ENCODE results near the gene LDAH.
A peak's percentile ranks its signal among the peaks of the same experiment; 100 is the strongest.

LDAH gene

DNA sequence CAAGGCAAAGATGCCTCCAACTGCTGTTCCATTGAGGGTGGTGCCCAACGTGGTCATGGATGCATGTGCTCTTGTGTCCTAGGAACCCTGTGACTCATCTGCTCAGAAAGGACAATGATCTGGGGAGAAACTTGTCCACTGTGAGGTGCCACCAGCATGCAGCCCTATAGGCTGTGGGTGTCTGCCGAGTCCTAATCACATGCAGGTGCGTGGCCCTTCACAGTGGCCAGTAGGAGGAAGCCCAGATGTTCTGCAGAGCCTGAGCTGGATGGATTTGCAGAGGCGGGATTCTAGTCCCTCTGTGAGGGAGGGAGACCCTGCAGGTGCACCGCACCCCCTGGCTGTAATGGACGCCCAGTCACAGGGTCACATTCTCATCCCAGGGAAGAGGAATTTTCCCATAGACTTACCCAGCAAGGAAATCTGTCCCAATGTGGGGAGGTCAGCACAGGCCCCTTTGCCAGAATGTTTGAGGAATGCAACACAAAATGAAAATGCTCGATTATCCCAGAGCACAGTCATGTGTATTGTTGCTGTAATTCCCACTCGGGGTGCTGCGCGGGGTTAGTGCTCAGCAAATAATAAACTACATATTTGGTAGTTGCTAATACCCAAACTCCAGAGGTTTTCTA, 142.0 kb downstream of the LDAH start:
- no peak for DNase-seq (ENCODE audit: low spot score)

DNA sequence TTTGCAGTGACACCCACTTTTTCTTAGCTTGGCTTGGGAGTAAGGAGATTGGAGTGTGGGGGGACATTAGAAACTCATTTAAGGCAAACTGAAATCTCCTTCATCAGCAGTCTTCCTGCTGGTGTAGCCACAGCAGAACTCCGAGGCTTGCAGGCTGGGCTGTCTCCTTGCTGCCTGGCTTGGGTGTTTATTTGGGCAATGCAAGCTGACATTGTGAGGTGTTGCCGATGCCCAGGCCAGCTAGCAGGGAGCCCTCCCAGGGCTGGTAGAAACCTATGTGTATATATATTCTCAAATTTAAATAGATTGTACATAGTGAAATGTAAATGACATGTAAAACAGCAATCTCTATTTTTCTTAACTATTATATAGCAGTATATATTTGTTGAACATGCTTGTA, 144.1 kb downstream of the LDAH start:
- no peak for DNase-seq (ENCODE audit: low spot score)

DNA sequence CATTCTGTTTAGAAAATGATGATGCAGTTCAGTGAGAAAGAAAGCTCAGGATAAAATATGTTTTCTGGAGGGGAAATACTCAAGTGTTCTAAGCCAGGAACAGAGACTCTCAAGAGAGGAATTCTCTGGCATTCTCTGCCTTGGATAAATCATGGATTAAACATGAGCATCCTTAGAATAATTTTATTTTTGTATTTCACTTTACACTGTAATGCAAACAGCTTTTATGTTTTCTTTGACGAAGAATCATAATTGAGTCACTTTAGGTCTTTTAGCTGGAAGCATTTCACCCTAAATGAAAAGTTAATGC, 144.9 kb downstream of the LDAH start:
- DNase-seq (ENCODE audit: low spot score), result no peak

DNA sequence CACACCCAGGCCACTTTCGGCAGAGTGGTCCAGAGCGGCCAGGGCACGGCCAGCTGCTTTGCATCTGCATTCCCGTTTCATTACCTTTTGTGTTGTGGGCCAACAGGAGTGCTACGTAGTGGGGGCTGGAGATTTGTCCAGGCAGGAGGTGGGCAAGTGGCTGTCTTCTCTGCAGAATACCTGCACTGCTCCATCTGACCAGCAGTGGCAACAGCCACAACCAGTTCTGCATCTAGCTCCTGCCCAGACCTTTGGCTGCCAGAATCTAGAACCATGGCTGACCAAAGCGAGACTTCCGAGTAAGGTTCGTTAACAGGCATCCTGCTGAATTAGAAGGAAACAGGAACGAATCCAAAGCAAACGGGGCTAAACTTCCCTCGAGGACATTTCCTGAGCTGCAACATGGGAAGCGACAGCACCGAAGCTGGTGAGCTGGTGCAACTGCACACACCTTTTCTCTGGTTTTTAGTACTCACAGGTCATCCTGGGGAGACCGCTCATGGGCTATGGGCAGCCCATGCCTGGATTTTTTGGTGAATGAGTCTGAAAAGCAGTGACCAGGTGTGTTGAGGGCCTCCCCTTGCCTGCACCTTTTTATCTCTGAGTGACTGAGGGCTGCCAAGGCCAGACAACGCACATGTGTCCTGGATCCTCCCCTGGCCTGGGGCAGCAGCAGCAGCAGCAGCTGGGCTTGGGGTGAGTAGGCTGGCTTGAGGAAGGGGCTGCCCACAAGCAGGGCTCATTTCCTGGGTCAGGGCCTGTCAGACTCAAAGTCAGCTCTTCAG, 145.4 kb downstream of the LDAH start:
- DNase-seq (ENCODE audit: low spot score), result no peak

DNA sequence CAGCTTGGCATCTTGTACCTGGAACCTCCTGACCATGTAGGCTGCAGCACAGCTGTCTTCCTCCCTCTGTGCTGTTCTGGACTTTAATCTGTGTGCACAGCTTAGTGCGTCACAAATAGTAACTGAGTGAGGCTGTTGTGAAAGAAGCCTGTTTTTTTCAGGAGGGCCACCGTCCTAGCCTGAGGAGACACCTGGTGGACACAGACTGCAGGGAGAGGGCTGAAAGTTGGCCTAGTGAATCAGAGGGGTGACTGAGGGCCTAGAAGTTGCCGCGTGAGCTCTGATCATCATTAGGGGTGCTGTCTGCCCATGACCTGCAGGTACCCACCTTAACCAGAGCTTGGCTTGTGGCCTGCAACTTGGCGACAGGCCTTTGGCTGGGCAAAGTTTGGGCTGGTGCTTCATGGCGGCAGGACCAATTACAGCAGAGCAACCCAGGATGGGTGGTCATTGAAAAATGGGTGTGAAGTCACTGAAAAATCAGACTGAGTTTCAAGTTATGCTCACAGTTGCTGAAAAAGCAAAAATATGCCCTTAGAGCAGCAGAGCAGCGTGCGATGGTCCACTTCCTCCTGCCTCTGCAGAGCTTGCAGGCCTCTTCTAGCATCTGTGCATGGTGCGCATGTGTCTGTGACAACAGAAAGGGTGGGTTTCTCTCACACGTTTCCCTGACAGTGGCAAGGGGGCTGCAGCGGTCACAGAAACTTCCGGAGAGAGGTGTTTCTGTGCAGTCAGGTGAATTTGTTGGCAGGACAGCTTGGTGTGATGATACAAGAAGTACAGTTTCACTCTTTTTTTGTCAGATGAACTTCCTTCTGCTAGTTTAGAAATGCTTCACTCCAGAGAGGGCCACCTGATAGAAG, 146.3 kb downstream of the LDAH start:
- DNase-seq (ENCODE audit: low spot score), result no peak

DNA sequence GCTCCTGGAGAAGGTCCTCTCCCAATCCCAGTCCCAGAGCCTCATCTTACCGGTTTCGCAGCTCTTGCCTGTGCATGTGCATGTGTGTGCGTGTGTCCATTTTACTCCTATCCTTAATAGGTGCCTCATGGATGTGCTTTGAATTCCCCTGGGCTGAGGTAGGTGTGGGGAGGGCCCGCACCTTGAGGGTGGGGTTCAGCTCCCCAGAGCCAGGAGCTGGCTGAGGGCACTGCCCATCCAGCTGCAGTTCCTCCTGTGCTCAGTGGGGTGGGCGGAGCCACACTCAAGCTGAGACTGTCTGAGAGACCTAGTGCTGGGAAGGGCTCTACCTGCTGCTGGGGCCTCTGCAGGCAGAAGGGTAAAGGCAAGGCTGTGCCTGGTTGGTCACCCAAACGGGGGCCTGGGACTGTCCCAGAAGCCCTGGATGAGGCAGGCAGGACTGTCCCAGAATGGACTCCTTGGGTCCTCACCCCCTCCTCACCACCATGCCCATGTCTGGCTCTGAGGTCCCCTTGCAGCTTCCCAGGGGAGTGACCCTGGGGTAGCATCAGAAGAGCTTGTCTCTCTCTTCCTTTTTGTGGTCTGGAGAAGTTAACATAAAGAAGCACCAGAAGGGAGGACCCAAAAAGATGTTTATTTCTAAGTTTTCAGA, 147.1 kb downstream of the LDAH start:
- peak; percentile 24 for DNase-seq (ENCODE audit: low spot score)

DNA sequence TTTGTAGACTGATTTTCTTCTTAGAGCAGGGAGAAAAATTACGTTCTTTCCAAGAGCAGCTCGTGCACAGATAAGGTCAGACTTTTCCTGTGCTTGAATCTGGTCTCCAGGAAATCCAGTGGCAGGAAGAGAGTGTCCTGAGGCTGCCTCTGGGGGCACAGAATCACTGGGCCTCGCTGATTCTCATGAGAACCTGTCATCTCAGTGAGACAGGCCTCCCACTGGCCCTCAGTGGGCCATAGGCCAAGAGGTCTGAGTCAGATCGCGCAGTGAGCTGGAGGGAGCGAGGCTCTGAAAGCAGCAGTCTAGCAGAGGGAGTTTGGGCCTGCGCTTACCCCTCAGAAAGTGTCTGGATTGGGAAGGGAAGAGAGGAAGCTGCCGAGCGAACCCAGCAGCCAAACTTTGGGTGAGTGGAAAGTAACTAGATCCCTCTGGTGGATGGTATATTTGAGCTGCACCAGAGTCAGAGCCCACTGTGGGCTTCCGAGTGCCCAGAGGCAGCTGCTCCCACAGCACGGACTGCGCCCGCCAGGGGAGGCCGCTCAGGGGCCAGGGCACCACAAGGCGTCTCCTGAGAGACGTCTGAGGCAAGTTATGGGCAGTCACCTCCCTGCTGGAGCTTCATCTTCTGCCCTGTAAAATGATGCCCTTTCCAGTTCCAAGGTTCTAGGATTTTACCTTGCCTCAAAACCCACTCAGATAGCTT, 147.8 kb downstream of the LDAH start:
- DNase-seq (ENCODE audit: low spot score), result no peak

DNA sequence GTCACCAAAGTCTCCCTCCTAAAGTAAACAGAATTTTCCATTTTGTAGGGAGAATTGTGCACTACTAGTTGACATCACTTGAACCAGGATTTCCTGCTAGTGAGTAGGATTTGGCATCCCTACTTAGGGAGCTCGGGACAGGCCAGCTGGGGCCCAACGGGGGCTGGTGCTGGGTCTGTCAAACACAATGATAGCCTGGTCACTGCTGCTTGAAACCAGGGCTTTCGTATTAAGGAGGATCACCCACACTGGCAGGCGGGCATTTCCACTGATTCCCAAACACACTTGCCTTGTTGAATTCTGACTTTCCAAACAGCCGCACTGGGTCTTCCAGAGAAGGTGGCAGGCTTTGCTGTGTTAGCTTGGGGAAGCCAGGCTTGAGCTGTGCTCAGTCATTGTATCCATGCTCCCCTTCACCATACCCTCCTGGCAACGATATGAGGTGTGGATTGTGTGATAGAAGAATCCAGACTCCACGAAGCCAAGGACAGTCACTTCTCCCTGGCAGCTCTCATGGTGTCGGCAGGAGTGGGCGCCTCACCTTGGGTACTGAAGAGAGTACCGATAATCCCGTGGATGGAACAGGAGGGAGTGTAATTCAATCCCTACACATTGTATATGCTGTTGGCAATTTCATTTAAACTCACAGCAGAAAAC, 148.5 kb downstream of the LDAH start:
- no peak for DNase-seq (ENCODE audit: low spot score)

DNA sequence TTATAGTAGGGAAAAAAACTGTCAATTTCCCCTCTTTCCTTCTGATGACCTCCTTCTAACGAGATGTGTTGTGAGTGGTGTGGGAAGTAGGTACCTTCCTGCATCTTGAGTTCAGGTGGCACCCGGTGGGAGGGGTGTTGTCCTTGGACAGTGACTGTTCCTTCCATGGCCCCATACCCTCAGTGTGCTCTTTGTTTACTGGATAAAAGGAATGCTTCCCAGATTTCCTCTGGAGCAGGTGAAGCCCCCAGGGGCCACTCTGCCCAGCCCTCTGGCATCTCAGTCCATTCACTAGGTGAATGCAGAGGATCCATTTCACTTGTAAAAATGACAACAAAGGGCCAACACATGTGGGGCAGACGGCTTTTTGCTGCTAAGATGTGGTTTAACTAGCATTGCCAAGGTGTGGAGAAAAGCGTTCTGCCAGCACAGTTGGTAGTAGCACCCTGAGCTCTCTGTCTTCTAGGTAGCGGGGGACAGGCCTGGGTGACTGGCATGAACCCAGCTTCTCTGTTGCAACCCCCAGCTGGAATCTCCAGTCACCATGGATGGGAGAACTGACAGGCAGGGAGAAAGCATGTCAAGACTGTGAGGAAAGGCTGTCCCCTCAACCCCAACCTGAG, 149.1 kb downstream of the LDAH start:
- DNase-seq (ENCODE audit: low spot score), result no peak

DNA sequence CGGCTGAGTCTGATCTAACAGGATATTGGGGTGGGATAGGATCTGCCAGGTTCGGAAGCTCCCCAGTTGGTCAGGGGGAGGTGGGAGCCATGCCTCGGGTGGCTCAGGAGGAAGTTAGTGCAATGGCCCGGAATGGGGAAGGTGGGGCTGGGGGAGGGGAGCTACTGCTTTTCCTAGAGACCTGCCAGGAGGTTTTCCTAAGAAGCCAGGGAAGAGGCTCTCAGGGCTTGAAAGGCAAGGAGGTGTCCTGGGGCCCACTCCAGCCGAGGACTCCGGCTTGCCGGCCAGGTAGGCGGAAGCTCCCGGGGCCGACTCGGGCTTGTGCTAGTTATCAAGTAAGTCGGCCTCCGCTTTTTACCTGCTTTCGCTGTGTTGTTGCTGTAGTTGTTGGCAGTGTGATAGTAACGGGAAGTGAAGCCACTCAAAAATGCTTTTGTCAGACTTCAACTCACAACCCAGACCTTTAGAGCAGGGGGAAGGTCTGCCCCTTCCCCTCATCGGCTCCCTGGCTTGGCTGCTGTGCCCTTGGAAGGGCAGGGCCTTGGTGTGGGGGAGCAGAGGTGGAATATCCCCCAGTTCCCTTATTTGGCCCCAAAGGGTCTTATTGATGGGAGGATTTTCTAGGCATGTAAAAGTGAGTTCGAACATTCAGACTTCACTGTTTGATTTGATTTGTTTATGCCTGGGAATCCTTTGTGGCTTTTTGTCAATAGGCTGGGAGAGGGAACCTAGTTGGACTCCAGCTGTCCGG, 150.5 kb downstream of the LDAH start:
- DNase-seq (ENCODE audit: low spot score), result no peak

DNA sequence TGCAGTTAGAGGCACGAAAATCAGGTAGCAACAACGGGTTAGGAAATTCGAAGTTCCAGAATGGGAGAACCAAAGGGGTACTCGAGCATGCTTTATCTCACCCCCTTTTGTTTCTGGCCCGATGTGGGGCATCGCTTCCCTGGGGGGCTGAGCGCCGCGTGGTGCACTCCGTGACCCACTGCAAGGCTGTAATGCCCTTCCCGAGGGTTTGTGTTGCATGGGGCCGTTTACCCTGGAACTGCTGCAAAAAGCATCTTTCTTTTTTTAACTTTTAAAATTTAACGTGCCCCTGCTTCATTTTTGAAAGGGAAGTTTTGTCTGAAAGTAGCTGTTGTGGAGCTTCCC, 151.2 kb downstream of the LDAH start:
- no peak for DNase-seq (ENCODE audit: low spot score)

DNA sequence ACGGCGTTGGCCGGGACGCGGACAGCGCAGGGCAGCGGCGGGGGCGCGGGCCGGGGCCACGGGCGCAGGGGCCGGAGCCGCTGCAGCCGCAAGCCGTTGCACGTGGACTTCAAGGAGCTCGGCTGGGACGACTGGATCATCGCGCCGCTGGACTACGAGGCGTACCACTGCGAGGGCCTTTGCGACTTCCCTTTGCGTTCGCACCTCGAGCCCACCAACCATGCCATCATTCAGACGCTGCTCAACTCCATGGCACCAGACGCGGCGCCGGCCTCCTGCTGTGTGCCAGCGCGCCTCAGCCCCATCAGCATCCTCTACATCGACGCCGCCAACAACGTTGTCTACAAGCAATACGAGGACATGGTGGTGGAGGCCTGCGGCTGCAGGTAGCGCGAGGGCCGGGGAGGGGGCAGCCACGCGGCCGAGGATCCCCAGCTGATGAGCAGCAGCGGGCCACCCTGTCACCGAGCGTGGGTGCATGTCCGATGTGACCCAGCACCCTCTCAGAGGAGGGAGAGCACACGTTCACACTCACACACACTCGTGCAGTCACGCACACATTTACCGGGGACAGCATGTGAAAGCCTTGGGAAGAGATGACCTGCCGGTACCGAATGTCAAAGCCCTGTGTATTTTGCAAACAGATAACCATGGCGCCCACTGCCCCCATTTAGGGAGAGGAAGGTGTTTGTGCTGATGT, 151.7 kb downstream of the LDAH start:
- DNase-seq (ENCODE audit: low spot score), result no peak

DNA sequence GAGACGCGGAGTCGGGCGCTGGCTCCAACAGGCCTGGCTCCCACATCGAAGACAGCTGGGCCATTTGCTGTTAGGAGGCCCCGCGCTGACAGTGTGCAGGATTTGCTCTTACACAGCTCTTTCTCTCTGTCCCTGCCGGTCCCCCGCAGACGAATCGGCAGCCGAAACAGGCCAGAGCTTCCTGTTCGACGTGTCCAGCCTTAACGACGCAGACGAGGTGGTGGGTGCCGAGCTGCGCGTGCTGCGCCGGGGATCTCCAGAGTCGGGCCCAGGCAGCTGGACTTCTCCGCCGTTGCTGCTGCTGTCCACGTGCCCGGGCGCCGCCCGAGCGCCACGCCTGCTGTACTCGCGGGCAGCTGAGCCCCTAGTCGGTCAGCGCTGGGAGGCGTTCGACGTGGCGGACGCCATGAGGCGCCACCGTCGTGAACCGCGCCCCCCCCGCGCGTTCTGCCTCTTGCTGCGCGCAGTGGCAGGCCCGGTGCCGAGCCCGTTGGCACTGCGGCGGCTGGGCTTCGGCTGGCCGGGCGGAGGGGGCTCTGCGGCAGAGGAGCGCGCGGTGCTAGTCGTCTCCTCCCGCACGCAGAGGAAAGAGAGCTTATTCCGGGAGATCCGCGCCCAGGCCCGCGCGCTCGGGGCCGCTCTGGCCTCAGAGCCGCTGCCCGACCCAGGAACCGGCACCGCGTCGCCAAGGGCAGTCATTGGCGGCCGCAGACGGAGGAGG, 152.4 kb downstream of the LDAH start:
- no peak for DNase-seq (ENCODE audit: low spot score)

DNA sequence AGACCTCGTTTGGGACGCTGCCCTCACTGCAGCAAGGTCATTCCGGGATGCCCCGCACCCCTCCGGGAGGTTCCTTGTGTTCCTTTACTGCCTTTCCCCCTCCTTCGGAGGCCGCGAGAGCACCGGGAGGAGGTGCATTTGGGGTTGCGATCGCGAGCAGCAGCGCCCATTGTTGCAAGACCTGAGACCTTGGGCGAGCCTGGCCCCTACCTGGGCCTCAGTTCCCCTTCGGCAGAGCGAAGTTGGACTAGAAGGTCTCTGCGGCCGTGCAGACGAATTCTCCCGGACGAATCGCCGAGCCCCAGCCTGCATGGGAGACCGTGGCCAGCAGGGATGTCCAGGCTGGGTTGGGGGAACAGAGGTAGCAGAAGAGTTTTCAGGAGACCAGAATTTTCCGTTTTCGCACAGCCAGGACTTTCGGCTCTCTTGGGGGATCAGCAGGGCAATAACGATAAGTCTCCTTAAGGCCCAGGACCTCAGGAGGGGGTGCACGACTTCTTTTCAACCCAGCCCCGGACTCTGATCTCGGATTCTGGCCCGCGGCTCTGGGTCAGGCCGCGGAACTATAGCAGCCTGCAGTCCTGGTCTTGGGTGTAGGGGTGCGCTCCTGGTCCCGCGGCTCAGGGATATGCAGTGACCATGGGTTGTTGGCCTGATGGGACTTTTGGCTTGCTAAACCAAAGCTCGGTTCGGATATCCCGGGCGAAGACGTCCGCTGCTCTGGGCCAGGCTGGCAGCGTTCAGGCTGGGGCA, 153.2 kb downstream of the LDAH start:
- no peak for DNase-seq (ENCODE audit: low spot score)

DNA sequence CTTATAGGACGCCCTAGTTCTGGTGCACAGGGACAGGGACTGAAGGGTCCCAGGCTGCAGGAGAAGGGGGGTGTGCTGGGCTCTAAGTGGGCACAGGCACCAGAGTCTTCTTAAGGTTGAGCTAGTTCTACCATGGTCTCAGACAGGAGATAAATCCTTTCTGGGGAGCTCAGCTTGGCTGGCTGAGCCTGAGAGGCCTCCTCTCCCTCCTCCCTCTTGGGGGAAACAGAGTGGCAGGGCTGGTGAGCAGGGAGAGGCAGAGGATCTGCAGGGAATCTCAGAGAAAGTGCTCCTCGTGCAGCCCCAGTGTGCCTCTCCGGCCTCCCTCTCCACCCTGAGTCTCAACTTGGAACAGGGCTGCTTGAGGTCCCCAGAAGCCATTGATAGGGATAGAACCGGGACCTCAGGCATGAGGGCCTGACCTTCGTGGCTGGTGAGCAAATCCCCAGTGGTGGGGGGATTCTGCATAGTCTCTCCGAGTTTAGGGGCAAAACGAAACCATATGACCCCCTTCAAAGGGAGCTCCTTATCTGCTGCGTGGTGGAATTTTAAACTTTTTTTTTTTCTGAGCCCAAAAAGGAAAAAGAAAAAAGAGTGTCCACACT, 153.9 kb downstream of the LDAH start:
- no peak for DNase-seq (ENCODE audit: low spot score)

DNA sequence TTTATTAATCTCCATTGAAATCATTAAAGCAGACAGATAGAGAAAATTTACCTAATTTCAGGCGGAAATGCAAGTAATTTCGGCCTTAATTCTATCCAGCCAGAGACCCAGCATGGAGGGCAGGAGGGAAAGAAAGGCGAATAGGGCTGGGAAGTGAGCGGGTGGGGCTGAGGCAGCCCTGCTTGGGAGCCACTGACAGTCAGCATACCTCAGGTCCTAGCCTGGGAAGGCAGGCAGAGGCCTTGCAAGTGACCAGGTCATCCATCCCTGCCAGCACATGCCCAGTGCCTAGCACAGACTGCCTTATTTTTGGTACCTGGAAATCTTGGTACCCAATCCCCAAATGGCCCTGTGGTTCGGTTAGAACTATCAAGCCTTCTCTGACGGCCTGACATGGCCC, 154.4 kb downstream of the LDAH start:
- DNase-seq (ENCODE audit: low spot score), result no peak

DNA sequence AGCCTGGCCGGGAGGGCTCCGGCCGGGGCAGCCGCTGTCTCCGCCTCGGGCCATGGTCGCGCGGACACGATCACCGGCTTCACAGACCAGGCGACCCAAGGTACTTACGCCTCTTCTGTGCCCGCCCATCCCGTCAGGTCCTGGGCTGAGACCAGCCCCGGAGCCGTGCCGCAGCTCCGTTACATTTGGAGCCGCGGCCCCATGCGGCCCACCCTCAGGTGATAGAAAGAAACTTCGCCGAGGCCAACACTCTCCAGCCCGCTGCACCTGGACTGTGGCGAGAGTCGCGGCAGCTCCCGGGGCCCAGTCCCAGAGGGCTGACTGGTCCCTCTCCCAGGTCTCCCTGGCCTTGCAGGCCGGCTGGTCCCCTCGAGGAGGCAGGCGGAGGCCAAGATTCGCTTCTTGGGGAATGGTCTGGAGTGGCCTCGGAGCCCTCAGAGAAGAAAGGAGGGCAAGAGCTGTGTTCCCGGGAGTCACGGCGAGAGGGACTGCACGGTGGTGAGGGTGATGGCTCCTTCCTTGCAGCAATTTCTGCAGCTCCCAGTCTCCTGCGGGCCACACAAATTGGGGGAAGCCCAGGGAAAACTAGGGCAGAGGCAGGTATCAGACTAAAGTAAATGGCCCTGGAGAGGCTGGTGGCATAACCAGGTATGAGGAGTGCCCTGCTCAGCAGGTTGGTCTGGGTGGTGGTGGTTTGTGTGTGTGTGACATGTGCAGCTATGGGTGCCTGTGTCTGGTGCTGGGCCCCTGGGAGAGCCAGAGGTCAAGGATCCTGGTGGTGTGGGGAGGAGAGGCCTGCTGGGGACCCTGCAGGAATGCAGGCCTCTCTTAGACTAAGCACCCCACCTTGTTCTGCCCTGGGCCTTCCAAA, 155.1 kb downstream of the LDAH start:
- DNase-seq (ENCODE audit: low spot score), result no peak
